Mesothelial cell of epicardium (in vitro differentiated cells): ENCODE measurements around the gene PIMREG. TPM values are rescaled to one million over a fixed set of nuclear protein-coding genes. Genes with fewer than 3 reads are reported as not detected.

ENCODE experiments used
- DNase-seq, 2 experiments: peaks; one replicate each; pipeline ENCODE4 v3.0.0; 2021; ENCODE audit warnings: low spot score in 2 of 2; ENCODE audit not compliant: unreplicated experiment in 2 of 2
- H3K27ac Mint-ChIP-seq: 2 replicates; pipeline ENCODE4 v1.8.0; 2021; ENCODE audit warnings: mixed read lengths
- H3K27me3 Mint-ChIP-seq: 2 replicates; pipeline ENCODE4 v1.8.0; 2021; ENCODE audit warnings: low read depth, mixed read lengths
- H3K36me3 Mint-ChIP-seq: 2 replicates; pipeline ENCODE4 v1.8.0; 2021; ENCODE audit warnings: mixed read lengths
- H3K4me1 Mint-ChIP-seq: 2 replicates; pipeline ENCODE4 v1.8.0; 2021; ENCODE audit warnings: mixed read lengths
- H3K4me3 Mint-ChIP-seq: 2 replicates; pipeline ENCODE4 v1.8.0; 2021; ENCODE audit warnings: mild to moderate bottlenecking, moderate library complexity, mixed read lengths
- H3K9me3 Mint-ChIP-seq: 2 replicates; pipeline ENCODE4 v1.8.0; 2021; ENCODE audit warnings: mixed read lengths
- CTCF ChIP-seq: fragments of 200-600 bp; sonication (generic); IDR thresholded peaks from one replicate; pipeline ENCODE4 v1.5.0; 2021; ENCODE audit warnings: antibody characterized with exemption; ENCODE audit not compliant: unreplicated experiment
- total RNA-seq: library from RNA; stranded (reverse); gene quantifications from 3 replicates; pipeline ENCODE4 v1.2.1, GENCODE V29; 2021

PIMREG gene
- total RNA-seq, 1 donor from 2014 or later, result 13.9 TPM

DNA sequence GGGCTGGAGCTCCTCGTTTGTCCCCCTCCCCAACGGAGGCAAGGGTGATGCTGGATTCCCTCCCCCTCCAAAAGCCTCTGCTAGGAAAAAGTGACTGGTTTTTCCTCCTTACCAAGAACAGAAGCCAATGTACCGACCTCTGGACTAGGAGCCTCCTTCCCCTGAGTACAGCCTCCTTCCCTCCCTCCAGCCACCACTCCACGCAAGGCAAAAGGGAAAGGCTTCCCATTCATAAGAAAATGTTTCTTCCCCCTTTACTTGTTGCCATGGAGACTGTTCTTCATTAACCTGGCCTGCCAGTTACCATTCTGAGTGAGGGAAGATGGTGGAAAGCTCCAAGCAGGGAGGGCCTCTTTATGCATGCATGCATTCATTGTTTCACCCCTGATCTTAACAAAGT lies 4.3 kb upstream of the PIMREG start:
- H3K9me3 Mint-ChIP-seq, result no peaks in the 10 kb centered on the region
- no peak overlapping the region for H3K27ac Mint-ChIP-seq
- H3K36me3 Mint-ChIP-seq, result no peaks in the 10 kb centered on the region
- H3K27me3 Mint-ChIP-seq, result peaks cover 23% of the 10 kb centered on the region
- peaks cover 9% of the 10 kb centered on the region for H3K4me1 Mint-ChIP-seq
- TF ChIP-seq CTCF, result no peak
- no peak for DNase-seq
- no peak overlapping the region for H3K4me3 Mint-ChIP-seq

GRCh38 chr17:6442775-6443174 lies 1.5 kb upstream of the PIMREG start:
- DNase-seq, result no peak
- Mint-ChIP-seq H3K4me1 (peaks cover 9% of the 10 kb centered on the region), H3K36me3 (peaks cover 4% of the 10 kb centered on the region), H3K4me3 (peak overlapping the region; percentile 90), H3K27me3 (peaks cover 4% of the 10 kb centered on the region), H3K9me3 (no peaks in the 10 kb centered on the region), H3K27ac (no peak overlapping the region)
- TF ChIP-seq CTCF, result no peak

DNA sequence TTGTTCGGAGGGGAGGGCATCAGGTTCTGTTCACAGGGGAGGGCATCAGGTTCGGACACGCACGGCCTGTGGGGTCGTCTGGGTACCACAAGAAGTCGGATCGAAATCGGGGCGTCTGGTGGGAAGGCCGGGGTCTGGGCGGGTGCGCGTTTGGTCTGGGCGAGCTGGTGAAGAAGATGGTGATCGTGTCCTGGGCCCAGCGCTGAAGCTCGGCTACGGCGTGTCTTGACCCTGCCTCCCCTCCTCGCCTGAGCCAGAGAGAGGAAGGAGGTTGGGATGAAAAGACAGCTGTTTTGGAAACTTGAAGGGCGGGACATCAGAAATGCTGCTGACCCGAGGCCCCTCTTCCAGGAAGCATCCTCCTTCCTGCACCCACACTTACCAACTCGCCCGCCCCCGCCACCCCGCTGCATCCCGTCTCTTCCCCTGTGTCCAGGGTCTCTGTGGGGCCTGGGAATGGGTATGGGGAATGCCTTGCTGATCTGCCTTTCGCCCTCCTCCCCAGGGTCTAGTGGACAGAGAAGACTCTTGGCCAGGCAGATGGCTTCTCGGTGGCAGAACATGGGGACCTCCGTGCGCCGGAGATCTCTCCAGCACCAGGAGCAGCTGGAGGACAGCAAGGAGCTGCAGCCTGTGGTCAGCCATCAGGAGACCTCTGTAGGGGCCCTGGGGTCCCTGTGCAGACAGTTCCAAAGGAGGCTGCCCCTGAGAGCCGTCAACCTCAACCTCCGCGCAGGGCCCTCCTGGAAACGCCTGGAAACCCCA lies 498 bp downstream of the PIMREG start:
- TF ChIP-seq CTCF, result no peak
- Mint-ChIP-seq H3K4me1 (peaks cover 9% of the 10 kb centered on the region), H3K4me3 (peak overlapping the region; percentile 90), H3K9me3 (no peaks in the 10 kb centered on the region), H3K36me3 (peaks cover 9% of the 10 kb centered on the region), H3K27ac (peak overlapping the region; percentile 76), H3K27me3 (no peaks in the 10 kb centered on the region)
- no peak for DNase-seq

DNA sequence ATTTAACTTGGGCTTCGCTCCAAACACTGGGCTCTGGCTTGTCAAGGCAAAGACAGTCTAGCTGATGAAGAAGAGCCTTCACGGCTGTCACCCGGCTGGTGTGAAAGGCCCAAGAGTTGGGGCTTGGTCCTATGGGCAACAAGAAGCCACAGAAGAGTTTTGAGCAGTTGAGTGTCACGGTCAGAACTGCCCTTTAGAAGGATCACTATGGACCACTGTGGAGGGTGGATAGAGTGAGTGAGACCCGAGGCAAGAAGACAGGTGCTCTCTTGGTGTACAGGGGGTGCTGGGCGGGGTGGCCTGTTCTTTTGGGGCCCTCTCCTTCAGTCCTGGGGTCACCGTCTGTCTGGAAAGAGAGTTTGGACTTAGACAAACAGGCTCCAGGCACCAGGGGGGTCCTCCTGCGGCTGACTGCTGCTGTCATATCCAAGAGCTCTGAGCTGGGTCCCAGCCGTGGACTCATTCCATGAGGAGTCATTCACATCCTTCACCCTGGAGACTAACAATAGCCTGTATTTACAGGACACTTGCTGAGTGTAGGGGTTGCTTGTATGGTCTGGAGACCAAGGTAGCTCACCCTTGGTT lies 2.4 kb downstream of the PIMREG start:
- H3K27ac Mint-ChIP-seq, result no peak overlapping the region
- no peaks in the 10 kb centered on the region for H3K9me3 Mint-ChIP-seq
- H3K4me1 Mint-ChIP-seq, result peaks cover 9% of the 10 kb centered on the region
- H3K36me3 Mint-ChIP-seq, result peaks cover 9% of the 10 kb centered on the region
- TF ChIP-seq CTCF, result no peak
- no peaks in the 10 kb centered on the region for H3K27me3 Mint-ChIP-seq
- no peak for DNase-seq
- H3K4me3 Mint-ChIP-seq, result no peak overlapping the region

DNA sequence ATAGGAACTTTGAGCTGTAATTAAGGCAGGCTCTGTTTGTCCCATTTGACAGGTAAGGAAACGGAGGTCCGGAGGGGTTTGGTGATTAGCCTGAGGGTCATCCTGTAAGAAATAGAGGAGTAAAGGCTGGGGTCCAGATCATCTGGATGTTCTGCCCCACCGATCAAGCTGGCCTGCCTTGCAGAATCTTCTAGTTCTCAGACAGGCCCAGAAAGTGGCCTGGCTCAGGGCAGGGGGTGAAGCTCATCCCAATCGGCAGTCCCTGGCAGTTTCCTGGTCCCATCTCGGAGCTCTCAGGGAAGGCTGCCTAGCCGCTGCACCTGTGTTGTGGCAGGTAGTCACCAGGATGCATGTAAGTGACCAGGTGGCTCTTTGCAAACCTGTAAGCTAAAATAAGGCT lies 4.2 kb downstream of the PIMREG start:
- H3K4me3 Mint-ChIP-seq, result no peak overlapping the region
- H3K27ac Mint-ChIP-seq, result no peak overlapping the region
- no peak for TF ChIP-seq CTCF
- H3K27me3 Mint-ChIP-seq, result peaks cover 4% of the 10 kb centered on the region
- H3K9me3 Mint-ChIP-seq, result no peaks in the 10 kb centered on the region
- DNase-seq, result no peak
- H3K36me3 Mint-ChIP-seq, result peaks cover 9% of the 10 kb centered on the region
- H3K4me1 Mint-ChIP-seq, result peaks cover 6% of the 10 kb centered on the region
